Body of pancreas (tissue), 4 donors: ENCODE data around the gene TBC1D4.

Experiments
- POLR2A ChIP-seq, 3 donors: fragments of 450-650 bp; IDR thresholded peaks; one replicate each; pipeline ENCODE4 v1.6.1; 2016; ENCODE audit warnings: antibody characterized with exemption in 3 of 3, mild to moderate bottlenecking in 2 of 3
- TF ChIP-seq, protein P1 (sequence below), 7 experiments: fragments of 450-650 bp in 4 of 7; fragments of 200-600 bp in 3 of 7; sonication (generic) in 3 of 7; IDR thresholded peaks; one replicate each; pipeline ENCODE4 v1.5.1; 2016 to 2019; ENCODE audit warnings: antibody characterized with exemption in 7 of 7

GRCh38 chr13:75395066-75395465, 86.9 kb downstream of the TBC1D4 start:
- TF ChIP-seq POLR2A (IDR thresholded peaks at IDR 0.05), result no peak
- TF ChIP-seq, protein P1, sequence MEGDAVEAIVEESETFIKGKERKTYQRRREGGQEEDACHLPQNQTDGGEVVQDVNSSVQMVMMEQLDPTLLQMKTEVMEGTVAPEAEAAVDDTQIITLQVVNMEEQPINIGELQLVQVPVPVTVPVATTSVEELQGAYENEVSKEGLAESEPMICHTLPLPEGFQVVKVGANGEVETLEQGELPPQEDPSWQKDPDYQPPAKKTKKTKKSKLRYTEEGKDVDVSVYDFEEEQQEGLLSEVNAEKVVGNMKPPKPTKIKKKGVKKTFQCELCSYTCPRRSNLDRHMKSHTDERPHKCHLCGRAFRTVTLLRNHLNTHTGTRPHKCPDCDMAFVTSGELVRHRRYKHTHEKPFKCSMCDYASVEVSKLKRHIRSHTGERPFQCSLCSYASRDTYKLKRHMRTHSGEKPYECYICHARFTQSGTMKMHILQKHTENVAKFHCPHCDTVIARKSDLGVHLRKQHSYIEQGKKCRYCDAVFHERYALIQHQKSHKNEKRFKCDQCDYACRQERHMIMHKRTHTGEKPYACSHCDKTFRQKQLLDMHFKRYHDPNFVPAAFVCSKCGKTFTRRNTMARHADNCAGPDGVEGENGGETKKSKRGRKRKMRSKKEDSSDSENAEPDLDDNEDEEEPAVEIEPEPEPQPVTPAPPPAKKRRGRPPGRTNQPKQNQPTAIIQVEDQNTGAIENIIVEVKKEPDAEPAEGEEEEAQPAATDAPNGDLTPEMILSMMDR (IDR thresholded peaks at IDR 0.05), result no peak
